ENCODE results near the gene NEK2. TPM values are rescaled to one million over a fixed set of nuclear protein-coding genes. Genes with fewer than 3 reads are reported as not detected.

The NEK2 gene
- total and polyA plus RNA-seq, 2 of the 13 experiments (the other 11 are each of a cell fraction or from before 2014, with no cell fraction given): 10.9 to 40.8 TPM

DNA sequence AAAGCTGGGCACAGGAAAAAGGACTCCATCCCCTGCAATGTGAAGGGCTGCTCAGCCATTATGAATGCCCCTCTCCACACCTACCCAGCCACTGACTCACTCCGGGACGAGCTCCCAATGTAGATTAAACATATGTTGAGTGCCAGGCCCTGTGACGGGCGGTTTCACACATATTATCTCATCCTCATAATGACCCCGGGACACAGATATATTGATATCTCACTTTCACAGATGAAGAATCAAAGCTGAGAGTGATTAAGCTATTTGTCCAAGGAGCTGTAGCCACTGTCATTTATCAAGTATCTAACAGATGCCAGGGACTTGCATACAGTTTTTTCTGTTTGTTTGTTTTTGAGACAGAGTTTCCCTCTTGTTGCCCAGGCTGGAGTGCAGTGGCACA lies 61.5 kb downstream of the NEK2 start:
- FAIRE-seq (no peak), ATAC-seq (no peak), DNase-seq (ENCODE audit: low spot score) (no peak)
- intact Hi-C loops (cut with micrococcal nuclease; ENCODE audit: unreplicated experiment): no loop called here
- H3K4me1 ChIP-seq (ENCODE audit: insufficient read depth, low read length): peaks cover 84% of the 10 kb centered on the region
- TF ChIP-seq PATZ1 (CRISPR knock-in tag; IDR thresholded peaks at IDR 0.05) (no peak), ELF1 (CRISPR knock-in tag; IDR thresholded peaks at IDR 0.05) (no peak), ZFP91 (CRISPR knock-in tag; IDR thresholded peaks at IDR 0.05; ENCODE audit: borderline replicate concordance) (no peak), PAX8 (CRISPR knock-in tag; IDR thresholded peaks at IDR 0.05; ENCODE audit: borderline replicate concordance) (no peak), ZNF513 (CRISPR knock-in tag; conservative IDR thresholded peaks at IDR 0.05) (no peak), PITX1 (CRISPR knock-in tag; IDR thresholded peaks at IDR 0.05) (no peak)
- TF ChIP-seq, protein P1, sequence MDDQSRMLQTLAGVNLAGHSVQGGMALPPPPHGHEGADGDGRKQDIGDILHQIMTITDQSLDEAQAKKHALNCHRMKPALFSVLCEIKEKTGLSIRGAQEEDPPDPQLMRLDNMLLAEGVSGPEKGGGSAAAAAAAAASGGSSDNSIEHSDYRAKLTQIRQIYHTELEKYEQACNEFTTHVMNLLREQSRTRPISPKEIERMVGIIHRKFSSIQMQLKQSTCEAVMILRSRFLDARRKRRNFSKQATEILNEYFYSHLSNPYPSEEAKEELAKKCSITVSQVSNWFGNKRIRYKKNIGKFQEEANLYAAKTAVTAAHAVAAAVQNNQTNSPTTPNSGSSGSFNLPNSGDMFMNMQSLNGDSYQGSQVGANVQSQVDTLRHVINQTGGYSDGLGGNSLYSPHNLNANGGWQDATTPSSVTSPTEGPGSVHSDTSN (CRISPR knock-in tag; IDR thresholded peaks at IDR 0.05; ENCODE audit: borderline replicate concordance): no peak
- no TSS peak for BruUV-seq (replicated peaks)
- H3K27me3 ChIP-seq (ENCODE audit: control insufficient read depth in 1 of 2, insufficient read depth in 2 of 2, low read length in 2 of 2): no peaks in the 10 kb centered on the region
- no peaks in the 10 kb centered on the region for H3K79me2 ChIP-seq (ENCODE audit: insufficient read depth, low read length)
- in situ Hi-C loops (cut with HindIII; ENCODE audit: extremely low pct_ligation_motif_present, low pct_unique_long_range_greater_than_20kb): no loop called here
- WGBS (ENCODE audit: low lambda C conversion rate): 94% methylated on average over 5 of the region's 5 CpGs
- H3K27ac ChIP-seq (ENCODE audit: extremely low read length, insufficient read depth, low read length): no peak overlapping the region
- no peak overlapping the region for H3K4me3 ChIP-seq (replicated peaks in 1 of 3; ENCODE audit: insufficient read depth in 1 of 3, low read depth in 2 of 3, low read length in 3 of 3)
- no peak overlapping the region for H2AFZ ChIP-seq (ENCODE audit: low read length)
- no peaks in the 10 kb centered on the region for H3K36me3 ChIP-seq (replicated peaks in 1 of 2; ENCODE audit: control insufficient read depth in 1 of 2, insufficient read depth in 2 of 2, low read length in 2 of 2)
- POLR2A ChIA-PET: interaction anchor here (0.7 to 10.6 kb wide), 3 partner anchors 11 to 28 kb away, joined by 3 to 100 read pairs (median 6); no protein-coding TSS in a partner anchor
- CTCF ChIA-PET (ENCODE audit: low intra/inter-chr PET ratio, low total read pairs): no interaction called here
- H3K9me3 ChIP-seq (ENCODE audit: low read length): no peaks in the 10 kb centered on the region
- H4K20me1 ChIP-seq (ENCODE audit: insufficient read depth, low read length): no peaks in the 10 kb centered on the region
- no peak overlapping the region for H3K9ac ChIP-seq (ENCODE audit: insufficient read depth, low read depth, low read length)
- no peak overlapping the region for H3K4me2 ChIP-seq (ENCODE audit: low read depth, low read length)

All from HepG2 (cell line).